Activated CD8-positive, alpha-beta memory T cell treated with anti-CD3 and anti-CD28 coated beads for 4 hours (primary cell): ENCODE data around the gene ST8SIA1.
"Not testable (repeated sequence)": the region's sequence is repeated elsewhere in the genome, so short reads cannot be mapped to it uniquely, and the experiment has no call there.

Experiments
- DNase-seq, 2 donors: peaks; one replicate each; pipeline ENCODE4 v3.0.0-alpha.2; 2020; ENCODE audit warnings: low read depth in 2 of 2

The ST8SIA1 gene

GRCh38 chr12:22169376-22169775 is 165.1 kb downstream of the ST8SIA1 start:
- no peak for DNase-seq

- DNase-seq, result no peak
These were observed 170.4 kb downstream of the ST8SIA1 start for GRCh38 chr12:22164139-22164538.

GRCh38 chr12:22163594-22163993 is 170.9 kb downstream of the ST8SIA1 start:
- no peak for DNase-seq

GRCh38 chr12:22160396-22161003 is 174.0 kb downstream of the ST8SIA1 start:
- DNase-seq, result no peak

- DNase-seq, result not testable (repeated sequence)
These were observed 185.2 kb downstream of the ST8SIA1 start for GRCh38 chr12:22149286-22149685.

GRCh38 chr12:22146686-22147085 is 187.8 kb downstream of the ST8SIA1 start:
- DNase-seq, result not testable (repeated sequence)
